ENCODE data around the gene RNU1-2.
"Not testable (repeated sequence)": the region's sequence is repeated elsewhere in the genome, so short reads cannot be mapped to it uniquely, and the experiment has no call there.

DNA sequence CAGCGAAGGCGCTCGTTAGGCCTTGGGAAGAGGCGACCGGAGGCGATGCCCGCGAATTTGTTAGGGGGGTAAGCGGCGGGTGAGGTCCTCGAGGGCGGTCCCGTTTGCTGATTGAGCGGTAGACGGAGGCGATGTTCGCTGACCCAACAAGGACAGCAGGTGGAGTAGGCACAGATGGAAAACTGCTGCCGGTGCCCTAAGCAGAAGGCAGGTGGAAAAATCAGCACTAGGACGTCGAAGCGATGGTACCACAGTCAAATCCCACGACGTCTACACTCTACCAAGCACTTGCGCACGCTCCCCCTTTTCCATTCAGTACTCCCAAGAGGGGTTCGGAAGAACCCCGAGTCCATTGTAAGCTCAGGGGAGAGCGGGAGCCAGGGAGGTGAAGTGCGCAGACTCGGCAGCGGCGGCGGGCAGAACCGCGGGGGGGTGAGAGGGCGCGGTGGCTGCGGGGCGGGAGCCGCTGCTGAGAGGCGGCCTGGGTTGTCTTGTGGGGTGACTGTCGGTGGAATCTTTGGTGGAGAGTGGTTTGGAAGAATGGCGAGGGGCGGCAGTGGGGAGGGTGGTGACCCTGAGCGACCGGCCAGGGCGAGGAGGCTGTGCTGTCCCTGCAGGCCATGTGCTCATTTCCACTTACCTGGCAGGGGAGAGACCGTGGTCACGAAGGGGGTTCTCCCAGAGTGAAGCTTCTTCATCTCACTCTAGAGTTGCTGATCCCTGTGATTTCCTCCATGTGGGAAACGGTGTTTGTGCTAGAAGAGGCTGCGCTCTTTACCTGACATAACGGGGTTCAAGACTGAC lies 22.5 kb upstream of the RNU1-2 start:
- TF ChIP-seq, protein P1, sequence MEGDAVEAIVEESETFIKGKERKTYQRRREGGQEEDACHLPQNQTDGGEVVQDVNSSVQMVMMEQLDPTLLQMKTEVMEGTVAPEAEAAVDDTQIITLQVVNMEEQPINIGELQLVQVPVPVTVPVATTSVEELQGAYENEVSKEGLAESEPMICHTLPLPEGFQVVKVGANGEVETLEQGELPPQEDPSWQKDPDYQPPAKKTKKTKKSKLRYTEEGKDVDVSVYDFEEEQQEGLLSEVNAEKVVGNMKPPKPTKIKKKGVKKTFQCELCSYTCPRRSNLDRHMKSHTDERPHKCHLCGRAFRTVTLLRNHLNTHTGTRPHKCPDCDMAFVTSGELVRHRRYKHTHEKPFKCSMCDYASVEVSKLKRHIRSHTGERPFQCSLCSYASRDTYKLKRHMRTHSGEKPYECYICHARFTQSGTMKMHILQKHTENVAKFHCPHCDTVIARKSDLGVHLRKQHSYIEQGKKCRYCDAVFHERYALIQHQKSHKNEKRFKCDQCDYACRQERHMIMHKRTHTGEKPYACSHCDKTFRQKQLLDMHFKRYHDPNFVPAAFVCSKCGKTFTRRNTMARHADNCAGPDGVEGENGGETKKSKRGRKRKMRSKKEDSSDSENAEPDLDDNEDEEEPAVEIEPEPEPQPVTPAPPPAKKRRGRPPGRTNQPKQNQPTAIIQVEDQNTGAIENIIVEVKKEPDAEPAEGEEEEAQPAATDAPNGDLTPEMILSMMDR (IDR thresholded peaks at IDR 0.05): not testable (repeated sequence)
- not testable (repeated sequence) for TF ChIP-seq POLR2A (IDR thresholded peaks at IDR 0.05)

Data from ovary (tissue), 3 donors.